ENCODE data around the gene C21orf91.
A peak's percentile ranks its signal among the peaks of the same experiment; 100 is the strongest.

C21orf91 gene

DNA sequence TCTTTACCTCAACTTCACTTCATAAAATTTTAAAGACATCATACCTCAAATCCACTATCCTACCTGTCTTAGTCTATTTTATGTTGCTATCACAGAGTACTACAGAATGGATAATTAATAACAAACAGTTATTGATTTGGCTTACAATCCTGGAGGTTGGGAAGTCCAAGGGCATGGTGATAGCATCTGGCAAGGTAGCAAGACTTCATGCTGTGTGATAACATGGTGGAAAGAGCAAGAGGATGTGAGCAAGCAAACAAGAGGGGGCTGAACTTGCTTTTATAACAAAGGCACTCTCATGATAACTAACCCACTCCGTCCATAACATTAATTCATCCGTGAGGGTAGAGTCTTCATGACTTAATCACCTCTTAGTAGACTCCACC, 33.8 kb downstream of the C21orf91 start:
- H3K4me3 ChIP-seq (ENCODE audit: low read depth, low read length) = peak overlapping the region; percentile 48
- no peak for DNase-seq (ENCODE audit: low read depth)
- TF ChIP-seq, protein P1, sequence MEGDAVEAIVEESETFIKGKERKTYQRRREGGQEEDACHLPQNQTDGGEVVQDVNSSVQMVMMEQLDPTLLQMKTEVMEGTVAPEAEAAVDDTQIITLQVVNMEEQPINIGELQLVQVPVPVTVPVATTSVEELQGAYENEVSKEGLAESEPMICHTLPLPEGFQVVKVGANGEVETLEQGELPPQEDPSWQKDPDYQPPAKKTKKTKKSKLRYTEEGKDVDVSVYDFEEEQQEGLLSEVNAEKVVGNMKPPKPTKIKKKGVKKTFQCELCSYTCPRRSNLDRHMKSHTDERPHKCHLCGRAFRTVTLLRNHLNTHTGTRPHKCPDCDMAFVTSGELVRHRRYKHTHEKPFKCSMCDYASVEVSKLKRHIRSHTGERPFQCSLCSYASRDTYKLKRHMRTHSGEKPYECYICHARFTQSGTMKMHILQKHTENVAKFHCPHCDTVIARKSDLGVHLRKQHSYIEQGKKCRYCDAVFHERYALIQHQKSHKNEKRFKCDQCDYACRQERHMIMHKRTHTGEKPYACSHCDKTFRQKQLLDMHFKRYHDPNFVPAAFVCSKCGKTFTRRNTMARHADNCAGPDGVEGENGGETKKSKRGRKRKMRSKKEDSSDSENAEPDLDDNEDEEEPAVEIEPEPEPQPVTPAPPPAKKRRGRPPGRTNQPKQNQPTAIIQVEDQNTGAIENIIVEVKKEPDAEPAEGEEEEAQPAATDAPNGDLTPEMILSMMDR (IDR thresholded peaks at IDR 0.05; ENCODE audit: insufficient read depth, low read depth, low read length, missing control alignments) = no peak

DNA sequence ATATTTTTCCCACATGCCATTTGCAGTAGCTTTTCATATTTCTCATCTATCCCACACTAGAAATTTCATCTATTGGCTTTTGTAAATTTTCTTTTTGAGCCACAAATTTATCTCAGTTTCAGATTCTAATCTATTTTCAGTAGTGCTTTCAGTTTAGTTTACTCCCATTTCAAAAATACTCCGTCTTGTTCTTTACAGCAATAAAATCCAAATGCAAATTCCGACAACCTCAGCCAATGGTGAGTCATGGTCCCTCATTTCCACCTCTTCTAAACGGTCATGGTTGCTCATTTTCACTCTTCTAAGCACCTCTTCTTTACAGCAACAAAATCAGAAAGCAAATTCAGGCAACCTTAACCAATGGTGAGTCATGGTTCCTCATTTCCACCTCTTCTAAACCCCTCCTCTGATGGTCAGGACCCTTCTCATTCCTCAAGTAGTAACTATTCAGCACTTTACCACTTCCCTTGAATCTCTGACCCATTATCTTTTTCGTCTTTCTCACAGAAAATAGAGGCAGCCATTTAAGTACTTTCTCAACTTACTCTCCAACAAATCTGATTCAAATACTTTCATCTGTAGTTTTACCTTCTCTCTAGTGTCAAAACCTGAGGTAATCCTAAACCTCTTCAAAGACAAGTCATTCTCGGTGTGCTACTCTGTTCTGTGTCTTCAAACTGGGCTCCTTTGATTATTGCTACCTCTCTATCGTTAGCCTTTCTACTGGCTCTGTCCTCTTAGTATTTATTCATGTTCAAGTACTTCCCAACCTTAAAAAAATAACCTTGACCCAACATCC, 34.4 kb downstream of the C21orf91 start:
- peak overlapping the region; percentile 48 for H3K4me3 ChIP-seq (ENCODE audit: low read depth, low read length)
- peak; percentile 93 for DNase-seq (ENCODE audit: low read depth)

DNA sequence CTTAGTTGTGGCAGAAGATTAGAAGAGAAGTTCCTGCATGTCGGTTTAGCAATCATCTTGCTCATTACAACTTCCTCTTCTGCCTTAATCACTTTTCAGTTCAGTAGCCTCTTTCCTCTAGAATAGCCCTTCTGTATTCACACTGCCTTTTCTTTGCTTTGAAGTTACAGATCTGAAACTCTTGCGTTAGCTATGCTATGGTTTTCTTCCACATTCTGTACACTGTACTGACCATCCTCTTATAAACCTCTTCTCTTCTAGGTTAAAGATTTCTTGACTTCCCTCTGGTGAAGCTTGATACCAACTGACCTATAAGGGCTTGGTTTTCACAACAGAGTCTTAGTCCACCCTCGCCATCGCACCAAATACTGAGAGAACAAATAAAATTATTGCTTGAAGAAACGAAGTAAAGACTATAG, 35.0 kb downstream of the C21orf91 start:
- TF ChIP-seq, protein P1 (IDR thresholded peaks at IDR 0.05; ENCODE audit: insufficient read depth, low read depth, low read length, missing control alignments) = no peak
- peak; percentile 83 for DNase-seq (ENCODE audit: low read depth)
- peak overlapping the region; percentile 46 for H3K4me3 ChIP-seq (ENCODE audit: low read depth, low read length)

More for the DNA sequence above, 34.4 kb downstream of the C21orf91 start:
- TF ChIP-seq, protein P1 (IDR thresholded peaks at IDR 0.05; ENCODE audit: insufficient read depth, low read depth, low read length, missing control alignments) = no peak

DNA sequence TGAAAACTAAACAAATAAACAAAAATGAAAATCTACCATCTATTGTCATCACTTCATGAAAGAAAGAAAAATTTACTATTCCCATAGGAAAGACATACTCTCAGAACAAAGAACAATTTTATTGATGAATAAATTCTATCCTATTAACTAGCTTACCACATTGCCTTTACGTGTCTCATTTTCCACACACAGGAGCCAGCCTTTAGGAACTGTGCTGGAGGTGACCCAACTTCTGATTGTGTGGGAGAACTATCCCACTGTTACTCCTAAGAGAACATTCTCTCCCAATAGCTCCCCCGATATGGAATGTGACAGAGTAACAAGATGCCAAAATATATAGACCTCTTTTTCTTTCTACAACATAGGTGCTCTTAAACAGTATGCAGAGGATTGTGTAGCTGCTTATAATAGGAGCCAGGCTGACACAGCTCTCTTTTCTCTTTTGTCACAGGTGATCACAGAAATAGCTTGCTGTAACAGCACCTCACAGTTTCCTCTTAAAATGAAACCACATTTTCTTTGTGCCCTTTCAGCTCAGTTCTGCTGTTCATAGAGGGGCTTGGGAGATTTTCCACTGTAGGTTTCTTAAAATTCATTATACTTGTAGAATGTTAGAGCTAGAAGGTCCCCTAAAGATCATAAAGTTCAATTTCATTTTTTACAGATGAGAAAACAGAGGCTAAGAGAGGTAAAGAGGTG, 35.5 kb downstream of the C21orf91 start:
- peak overlapping the region; percentile 46 for H3K4me3 ChIP-seq (ENCODE audit: low read depth, low read length)
- TF ChIP-seq, protein P1 (IDR thresholded peaks at IDR 0.05; ENCODE audit: insufficient read depth, low read depth, low read length, missing control alignments) = no peak
- DNase-seq (ENCODE audit: low read depth) = peak; percentile 76

DNA sequence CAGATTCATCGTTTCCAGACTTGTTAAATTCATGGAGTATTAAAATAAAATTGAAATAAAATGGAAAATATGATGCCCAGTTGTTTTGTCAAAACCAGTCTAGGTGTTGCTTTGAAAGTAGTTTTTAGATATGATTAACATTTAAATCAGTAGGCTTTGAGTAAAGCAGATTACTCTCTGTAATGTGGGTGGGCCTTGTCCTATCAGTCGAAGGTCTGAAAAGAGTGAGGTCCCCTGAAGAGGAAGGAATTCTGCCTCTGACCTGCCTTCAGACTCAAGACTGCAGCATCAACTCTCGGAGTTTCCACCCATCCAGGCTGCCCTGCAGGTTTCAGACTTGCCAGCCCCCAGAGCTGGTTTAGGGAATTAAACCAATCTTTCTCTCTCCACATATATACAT, 36.2 kb downstream of the C21orf91 start:
- no peak for DNase-seq (ENCODE audit: low read depth)
- TF ChIP-seq, protein P1 (IDR thresholded peaks at IDR 0.05; ENCODE audit: insufficient read depth, low read depth, low read length, missing control alignments) = no peak
- peak overlapping the region; percentile 46 for H3K4me3 ChIP-seq (ENCODE audit: low read depth, low read length)

DNA sequence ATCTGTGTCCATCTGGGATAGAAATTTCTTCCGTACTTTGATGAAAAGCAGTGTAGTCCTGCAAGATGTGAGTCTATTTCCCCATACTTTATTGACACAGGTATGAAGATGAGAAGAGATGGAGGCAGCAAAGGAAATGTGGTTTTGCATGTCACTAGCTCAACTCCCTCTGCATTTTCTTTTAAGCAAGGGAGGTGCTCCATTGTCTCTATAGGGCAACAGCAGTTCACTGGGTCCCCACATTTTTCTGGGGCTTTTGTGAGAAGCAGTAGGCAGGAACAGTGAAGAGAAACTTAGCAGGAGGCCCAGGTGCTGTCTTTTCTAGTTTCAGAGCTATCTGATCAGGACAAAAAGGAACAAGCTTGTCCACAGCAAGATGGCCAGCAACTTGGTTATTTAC, 37.1 kb downstream of the C21orf91 start:
- TF ChIP-seq, protein P1 (IDR thresholded peaks at IDR 0.05; ENCODE audit: insufficient read depth, low read depth, low read length, missing control alignments) = no peak
- peak; percentile 74 for DNase-seq (ENCODE audit: low read depth)
- H3K4me3 ChIP-seq (ENCODE audit: low read depth, low read length) = no peak overlapping the region
